Endothelial cell of umbilical vein (primary cell): ENCODE results near the gene HDAC7. TPM values are rescaled to one million over a fixed set of nuclear protein-coding genes. Genes with fewer than 3 reads are reported as not detected.

Experiments
- BruUV-seq: library from RNA; stranded (reverse); fragments of 400-500 nt; replicated peaks from 2 replicates; lab custom pipeline; 2021; lab: Mats Ljungman, UMichigan
- CTCF ChIA-PET: fragments of 300-600, 350-600 bp; sonication (Branson Sonifier 250); formaldehyde crosslinking; loops from one replicate; lab custom pipeline; 2021; ENCODE audit warnings: antibody characterized with exemption, inconsistent platforms; lab: Charles Lee
- POLR2A ChIA-PET: fragments of 300-600, 350-600 bp; sonication (Branson Sonifier 250); formaldehyde crosslinking; loops from one replicate; lab custom pipeline; 2021; ENCODE audit warnings: antibody characterized with exemption, inconsistent platforms; lab: Charles Lee
- DNase-seq: peaks from one replicate; pipeline ENCODE4 v3.0.0-alpha.2; 2011; ENCODE audit warnings: low read depth, low spot score
- FAIRE-seq: peaks from 2 replicates; lab custom pipeline; 2011; peaks lifted over from hg19 to GRCh38; lab: Jason Lieb, UNC
- H2AFZ ChIP-seq: 2 replicates; pipeline ENCODE4 v1.6.0; 2012; ENCODE audit warnings: low read depth, low read length, control low read depth, inconsistent platforms
- H3K27ac ChIP-seq: 2 replicates; pipeline ENCODE4 v1.5.1; 2011; ENCODE audit warnings: low read depth, mild to moderate bottlenecking, control low read depth, low read length, moderate library complexity; ENCODE audit not compliant: insufficient read depth
- H3K27me3 ChIP-seq, 2 experiments: 2 replicates each; pipeline versions ENCODE4 v1.6.0 to v1.6.1; 2011; ENCODE audit warnings: low read length in 2 of 2, mixed read lengths in 1 of 2; ENCODE audit not compliant: control insufficient read depth in 2 of 2, insufficient read depth in 2 of 2
- H3K36me3 ChIP-seq, 2 experiments: 2 replicates in 1 of 2; 3 replicates in 1 of 2; pipeline ENCODE4 v1.5.1; 2011; ENCODE audit warnings: low read length in 2 of 2, mild to moderate bottlenecking in 1 of 2, moderate library complexity in 1 of 2; ENCODE audit not compliant: control insufficient read depth in 2 of 2, insufficient read depth in 2 of 2; ENCODE audit errors: extremely low read depth in 1 of 2
- H3K4me1 ChIP-seq: 3 replicates; pipeline ENCODE4 v1.5.1; 2011; ENCODE audit warnings: mild to moderate bottlenecking, low read length; ENCODE audit not compliant: control insufficient read depth, insufficient read depth; ENCODE audit errors: extremely low read depth
- H3K4me2 ChIP-seq: 2 replicates; pipeline ENCODE4 v1.6.1; 2011; ENCODE audit warnings: low read length, control low read depth, mixed read lengths; ENCODE audit not compliant: insufficient read depth
- H3K4me3 ChIP-seq, 3 experiments: fragments of 200-600 bp in 1 of 3; sonication (generic), shearing (Covaris generic) in 1 of 3; replicated peaks in 1 of 3; 2 replicates each; pipeline ENCODE4 v1.5.1; 2011 to 2016; ENCODE audit warnings: control low read depth in 3 of 3, low read length in 3 of 3, mild to moderate bottlenecking in 2 of 3, inconsistent platforms in 1 of 3, low read depth in 1 of 3, moderate library complexity in 1 of 3; ENCODE audit not compliant: insufficient read depth in 1 of 3
- H3K79me2 ChIP-seq: 2 replicates; pipeline ENCODE4 v1.6.0; 2012; ENCODE audit warnings: low read length, inconsistent platforms; ENCODE audit not compliant: control insufficient read depth, insufficient read depth
- H3K9ac ChIP-seq: replicated peaks from 2 replicates; pipeline ENCODE3; 2011; ENCODE audit warnings: low read length, control low read depth; ENCODE audit not compliant: insufficient read depth; ENCODE audit errors: extremely low read depth
- H3K9me1 ChIP-seq: replicated peaks from 3 replicates; pipeline ENCODE4 v1.6.0; 2011; ENCODE audit warnings: mild to moderate bottlenecking, low read length; ENCODE audit not compliant: control insufficient read depth, insufficient read depth; ENCODE audit errors: extremely low read depth
- H3K9me3 ChIP-seq: replicated peaks from 2 replicates; pipeline ENCODE4 v1.5.1; 2012; ENCODE audit warnings: low read length, inconsistent platforms; ENCODE audit not compliant: control insufficient read depth, insufficient read depth
- H4K20me1 ChIP-seq: replicated peaks from 2 replicates; pipeline ENCODE3; 2011; ENCODE audit warnings: mild to moderate bottlenecking, low read length; ENCODE audit not compliant: control insufficient read depth, insufficient read depth; ENCODE audit errors: extremely low read depth
- CTCF ChIP-seq, 2 donors: IDR thresholded peaks; 1 replicate in 1 of 2; 2 replicates in 1 of 2; pipeline ENCODE4 v1.5.1; 2011; ENCODE audit warnings: low read length in 2 of 2, mild to moderate bottlenecking in 2 of 2, moderate library complexity in 2 of 2, control low read depth in 1 of 2, inconsistent platforms in 1 of 2, low read depth in 1 of 2; ENCODE audit not compliant: insufficient read depth in 1 of 2; ENCODE audit errors: extremely low read depth in 1 of 2
- EZH2 ChIP-seq: IDR thresholded peaks from 2 replicates; pipeline ENCODE4 v1.6.1; 2012; ENCODE audit warnings: borderline replicate concordance, low read depth, mild to moderate bottlenecking, moderate library complexity, low read length, inconsistent platforms; ENCODE audit not compliant: severe bottlenecking
- FOS ChIP-seq: IDR thresholded peaks from 2 replicates; pipeline ENCODE4 v1.6.1; 2011; ENCODE audit warnings: mild to moderate bottlenecking, low read length, moderate library complexity, borderline replicate concordance; ENCODE audit not compliant: insufficient read depth
- JUN ChIP-seq: IDR thresholded peaks from 2 replicates; pipeline ENCODE4 v1.6.1; 2011; ENCODE audit warnings: borderline replicate concordance, low read depth; ENCODE audit not compliant: insufficient read length, insufficient read depth
- MAX ChIP-seq: IDR thresholded peaks from 2 replicates; pipeline ENCODE4 v1.6.1; 2011; ENCODE audit not compliant: insufficient read depth, insufficient read length
- POLR2AphosphoS5 ChIP-seq: IDR thresholded peaks from 2 replicates; pipeline ENCODE4 v1.6.1; 2012; ENCODE audit warnings: low read depth, mild to moderate bottlenecking, control low read depth, low read length, moderate library complexity; ENCODE audit not compliant: insufficient read depth
- dilution Hi-C: fragments of 300-500 bp; cut with MboI; formaldehyde crosslinking; loops from one replicate; pipeline ENCODE4 v1.15.0; 2019; ENCODE audit warnings: low sequenced_read_pairs; ENCODE audit not compliant: extremely low pct_ligation_motif_present
- intact Hi-C: fragments of 100-400 bp; cut with micrococcal nuclease; formaldehyde crosslinking; loops from one replicate; pipeline ENCODE4 v1.10.0; 2022
- polyA plus RNA-seq, 4 experiments: library from polyadenylated mRNA; depleted of rRNA in 3 of 4; stranded (reverse) in 3 of 4; unstranded in 1 of 4; fragments of >200 nt; gene quantifications; 2 replicates each; pipeline versions ENCODE4 v1.2.1 to v1.2.3, GENCODE V29; 2011 to 2012; ENCODE audit warnings: missing spikeins in 1 of 4
- total RNA-seq: library from RNA; stranded (reverse); gene quantifications from 2 replicates; pipeline ENCODE4 v1.2.3, GENCODE V29; 2021

HDAC7 gene
- total and polyA plus RNA-seq, 2 donors (not counting 3 experiments of a cell fraction or from before 2014, with no cell fraction given), result 119 to 249 TPM

DNA sequence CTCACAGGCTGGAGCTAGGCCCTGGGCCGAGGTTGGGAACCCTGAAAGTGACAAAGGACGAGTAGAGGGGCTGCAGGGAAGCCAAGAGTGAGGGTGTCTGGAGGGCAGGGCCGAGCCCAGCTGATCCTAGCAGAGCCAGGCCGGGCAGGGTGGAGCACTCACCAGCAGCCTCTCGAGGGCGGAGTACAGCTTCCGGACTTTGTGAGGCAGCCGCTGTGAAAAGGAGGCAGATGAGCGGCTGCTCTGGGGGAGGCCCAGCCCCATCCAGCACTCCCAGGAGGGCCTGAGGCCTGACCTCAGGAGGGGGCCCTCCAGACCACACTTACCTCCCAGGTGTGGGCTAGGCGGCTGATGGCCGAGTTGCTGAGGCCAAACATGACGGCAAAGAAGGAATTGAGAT is 79.7 kb downstream of the HDAC7 start:
- Histone ChIP-seq H3K4me3 (no peak overlapping the region), H3K9me1 (no peaks in the 10 kb centered on the region), H3K9me3 (no peaks in the 10 kb centered on the region), H3K4me1 (peaks cover 14% of the 10 kb centered on the region), H4K20me1 (no peaks in the 10 kb centered on the region), H3K4me2 (no peak overlapping the region), H3K9ac (no peak overlapping the region), H3K36me3 (peaks cover 0 to 16% of the 10 kb centered on the region in 2 experiments), H3K27me3 (no peaks in the 10 kb centered on the region), H3K79me2 (no peaks in the 10 kb centered on the region), H3K27ac (no peak overlapping the region), H2AFZ (no peak overlapping the region)
- POLR2A ChIA-PET, result interaction anchor here (2.5 kb wide), 1 partner anchor 18 kb away, joined by 11 read pairs; the partner anchor contains the start of gene RAPGEF3
- no peak for TF ChIP-seq POLR2AphosphoS5
- no peak for TF ChIP-seq MAX
- TF ChIP-seq FOS, result no peak
- TF ChIP-seq CTCF (IDR thresholded peaks at IDR 0.05; ENCODE audit: extremely low read depth in 1 of 2, insufficient read depth in 1 of 2, low read depth in 1 of 2, low read length in 2 of 2), result no peak
- no peak for TF ChIP-seq EZH2
- no peak for TF ChIP-seq JUN
- intact Hi-C loops, result no loop called here
- DNase-seq (no peak), FAIRE-seq (no peak)
- no TSS peak for BruUV-seq
- dilution Hi-C loops, result no loop called here
- CTCF ChIA-PET, result interaction anchor here (1.9 to 10.4 kb wide), 6 partner anchors 17 to 100 kb away, joined by 5 to 385 read pairs (median 134); partner anchors contain the start of genes RAPGEF3 and SLC48A1
